ENCODE data around the gene VASP. TPM values are rescaled to one million over a fixed set of nuclear protein-coding genes. Genes with fewer than 3 reads are reported as not detected.

Gene VASP
- total and polyA plus RNA-seq, 9 of the 15 experiments (the other 6 are each of a cell fraction or from before 2014, with no cell fraction given) = 16.7 to 261 (median 112) TPM

- FAIRE-seq (no peak), DNase-seq (ENCODE audit: extremely low read depth in 1 of 4, low spot score in 3 of 4) (peak in 1 of 4 experiments; percentile 2), ATAC-seq (no peak)
- Histone ChIP-seq H3K4me3 (no peak overlapping the region), H3K36me3 (ENCODE audit: control insufficient read depth, insufficient read depth, low read length) (peaks cover 10% of the 10 kb centered on the region; the same call in 1 of the 3 replicates), H3K9me1 (ENCODE audit: control insufficient read depth, insufficient read depth, low read length) (no peaks in the 10 kb centered on the region), H3K4me2 (ENCODE audit: insufficient read depth, low read length) (no peak overlapping the region), H3K4me1 (replicated peaks in 1 of 2; ENCODE audit: control insufficient read depth in 2 of 2, insufficient read depth in 2 of 2, low read length in 2 of 2) (peaks cover 4 to 6% of the 10 kb centered on the region in 2 experiments; a peak in 2 of 5 replicates), H3K79me2 (ENCODE audit: control insufficient read depth, insufficient read depth, low read length) (peaks cover 39% of the 10 kb centered on the region), H2AFZ (ENCODE audit: low read depth, low read length) (no peak overlapping the region), H3K27me3 (ENCODE audit: control insufficient read depth in 2 of 2, insufficient read depth in 2 of 2, low read length in 2 of 2) (no peaks in the 10 kb centered on the region), H3K27ac (ENCODE audit: extremely low read depth, low read depth, low read length) (no peak overlapping the region), H4K20me1 (replicated peaks; ENCODE audit: control insufficient read depth, insufficient read depth, low read length) (no peaks in the 10 kb centered on the region), H3K9me3 (replicated peaks; ENCODE audit: control insufficient read depth, insufficient read depth, low read depth, low read length) (no peaks in the 10 kb centered on the region), H3K9ac (ENCODE audit: insufficient read depth in 1 of 2, low read depth in 2 of 2, low read length in 2 of 2) (peak overlapping the region in 1 of 2 experiments; percentile 41; a peak in 1 of 4 replicates)
- WGBS (ENCODE audit: insufficient coverage, low coverage, missing lambda C conversion rate) = 78% methylated on average over 3 of the region's 3 CpGs
- intact Hi-C loops (cut with micrococcal nuclease) = no loop called here
- BruUV-seq (replicated peaks) = no TSS peak
- no peak for TF ChIP-seq EP400 (IDR thresholded peaks at IDR 0.05)
- no peak for TF ChIP-seq KDM5B (IDR thresholded peaks at IDR 0.05; ENCODE audit: insufficient replicate concordance, low read depth, low read length)
- no peak for TF ChIP-seq MECOM (CRISPR knock-in tag; IDR thresholded peaks at IDR 0.05)
- TF ChIP-seq U2AF2 (optimal IDR thresholded peaks at IDR 0.05; ENCODE audit: low read depth, low read length) = no peak
- no peak for TF ChIP-seq CHD4 (IDR thresholded peaks at IDR 0.05; ENCODE audit: insufficient read depth, insufficient replicate concordance, low read depth, low read length, poor library complexity, severe bottlenecking)
- no peak for TF ChIP-seq KLF13 (tag; IDR thresholded peaks at IDR 0.05; ENCODE audit: borderline replicate concordance, low read depth)
- no peak for TF ChIP-seq NONO (IDR thresholded peaks at IDR 0.05; ENCODE audit: low read depth in 2 of 2, low read length in 1 of 2)
- 0 out of 2 replicates have a peak, but pooled peaks have one; percentile 45 for TF ChIP-seq ZBTB40 (IDR thresholded peaks at IDR 0.05)
- TF ChIP-seq ZBTB40 (CRISPR knock-in tag; IDR thresholded peaks at IDR 0.05) = no peak
- no peak for TF ChIP-seq GABPB2 (CRISPR knock-in tag; conservative IDR thresholded peaks at IDR 0.05)
- ChIA-PET POLR2A (interaction anchor here (1.0 kb wide), 1 partner anchor 8 kb away, joined by 5 read pairs; no protein-coding TSS in a partner anchor), CTCF (ENCODE audit: low intra/inter-chr PET ratio) (interaction anchor here (1.0 kb wide), 1 partner anchor 45 kb away, joined by 3 read pairs; no protein-coding TSS in a partner anchor)
- in situ Hi-C loops (cut with MboI) = no loop called here
Observed at GRCh38 chr19:45568732-45569131, 61.5 kb downstream of the VASP start.

All from K562 (cell line).